HepG2 (cell line): ENCODE data around the gene TTPAL. TPM values are rescaled to one million over a fixed set of nuclear protein-coding genes. Genes with fewer than 3 reads are reported as not detected.
A peak's percentile ranks its signal among the peaks of the same experiment; 100 is the strongest.

Experiments used
- ATM ChIP-seq: fragments of 450-650 bp; IDR thresholded peaks from 2 replicates; pipeline ENCODE4 v1.7.1; 2017; ENCODE audit warnings: mild to moderate bottlenecking, borderline replicate concordance
- CBX5 ChIP-seq: sonication (generic); formaldehyde crosslinking; IDR thresholded peaks from 2 replicates; pipeline ENCODE4 v1.4.0; 2020; ENCODE audit warnings: missing genetic modification reagents, borderline replicate concordance
- CCAR2 ChIP-seq: fragments of 200-400 bp; formaldehyde crosslinking; optimal IDR thresholded peaks from 2 replicates; pipeline ENCODE3; 2018; ENCODE audit warnings: low read depth, mild to moderate bottlenecking, low read length, moderate library complexity
- MIER2 ChIP-seq: IDR thresholded peaks from 2 replicates; pipeline ENCODE4 v1.6.1; 2016; ENCODE audit warnings: missing biosample characterization, missing genetic modification reagents
- MTA3 ChIP-seq: sonication (generic); formaldehyde crosslinking; IDR thresholded peaks from 2 replicates; pipeline ENCODE4 v1.4.0; 2020; ENCODE audit warnings: missing genetic modification reagents
- MXI1 ChIP-seq: IDR thresholded peaks from 3 replicates; pipeline ENCODE4 v1.6.1; 2012; ENCODE audit warnings: low read depth, low read length, inconsistent platforms, borderline replicate concordance
- RORA ChIP-seq: sonication (generic); formaldehyde crosslinking; IDR thresholded peaks from 2 replicates; pipeline ENCODE4 v1.5.0; 2020; ENCODE audit warnings: mild to moderate bottlenecking, missing genetic modification reagents, moderate library complexity
- STAG1 ChIP-seq: sonication (generic); formaldehyde crosslinking; IDR thresholded peaks from 2 replicates; pipeline ENCODE4 v1.4.0; 2020; ENCODE audit warnings: missing genetic modification reagents
- ZBTB40 ChIP-seq, 2 experiments: fragments of 450-650 bp in 1 of 2; sonication (generic) in 1 of 2; formaldehyde crosslinking in 1 of 2; IDR thresholded peaks; 2 replicates each; pipeline versions ENCODE4 v1.6.1 to v1.8.0; 2016 to 2022; ENCODE audit warnings: antibody characterized with exemption in 1 of 2, mild to moderate bottlenecking in 1 of 2, missing genetic modification reagents in 1 of 2
- ZNF546 ChIP-seq: sonication (generic); formaldehyde crosslinking; conservative IDR thresholded peaks from 2 replicates; pipeline ENCODE4 v1.8.1; 2023; ENCODE audit warnings: mild to moderate bottlenecking, missing genetic modification reagents
- ZNF839 ChIP-seq: sonication (generic); formaldehyde crosslinking; IDR thresholded peaks from 2 replicates; pipeline ENCODE4 v1.4.0; 2020; ENCODE audit warnings: missing genetic modification reagents, mild to moderate bottlenecking, borderline replicate concordance
- polyA plus RNA-seq, 8 experiments: library from polyadenylated mRNA; depleted of rRNA in 3 of 8; stranded (reverse) in 7 of 8; unstranded in 1 of 8; fragments of >200 nt; fragmentation: Illumina TruSeq in 4 of 8; extraction: Trizol in 4 of 8; gene quantifications; 2 replicates each; pipeline versions ENCODE4 v1.2.1 to v1.2.3, GENCODE V29; 2011 to 2016; ENCODE audit warnings: low read depth in 4 of 8, missing spikeins in 1 of 8, mixed read lengths in 1 of 8; ENCODE audit not compliant: insufficient read depth in 1 of 8
- total RNA-seq, 5 experiments: library from RNA; depleted of rRNA; stranded (reverse); fragments of >200 nt; fragmentation: Illumina TruSeq; extraction: Trizol; gene quantifications; 2 replicates each; pipeline ENCODE4 v1.2.3, GENCODE V29; 2016; ENCODE audit warnings: low read depth in 1 of 5
- TF ChIP-seq, protein P1 (sequence below): sonication (generic); formaldehyde crosslinking; conservative IDR thresholded peaks from 2 replicates; pipeline ENCODE4 v1.4.0; 2020; ENCODE audit warnings: missing genetic modification reagents
- TF ChIP-seq, protein P2 (sequence below): sonication (generic); formaldehyde crosslinking; IDR thresholded peaks from 2 replicates; pipeline ENCODE4 v1.4.0; 2020; ENCODE audit warnings: mild to moderate bottlenecking, low read depth, missing genetic modification reagents
- TF ChIP-seq, protein P3 (sequence below): conservative IDR thresholded peaks from 2 replicates; pipeline ENCODE4 v1.6.1; 2018; ENCODE audit warnings: missing genetic modification reagents

TTPAL gene
- total and polyA plus RNA-seq, 2 of the 13 experiments (the other 11 are each of a cell fraction or from before 2014, with no cell fraction given) = 4.3 to 18.8 TPM

GRCh38 chr20:44447827-44448419 is 27.8 kb upstream of the TTPAL start (continued):
- peak; percentile 50 for TF ChIP-seq CCAR2
- TF ChIP-seq ZNF839 (CRISPR knock-in tag) = no peak
- TF ChIP-seq ZBTB40 (IDR thresholded peaks at IDR 0.05) = no peak
- TF ChIP-seq ZBTB40 (CRISPR knock-in tag; IDR thresholded peaks at IDR 0.05) = 0 out of 2 replicates have a peak, but pooled peaks have one; percentile 12
- TF ChIP-seq MXI1 = no peak
- TF ChIP-seq CBX5 = 0 out of 2 replicates have a peak, but pooled peaks have one; percentile 32
- TF ChIP-seq, protein P1, sequence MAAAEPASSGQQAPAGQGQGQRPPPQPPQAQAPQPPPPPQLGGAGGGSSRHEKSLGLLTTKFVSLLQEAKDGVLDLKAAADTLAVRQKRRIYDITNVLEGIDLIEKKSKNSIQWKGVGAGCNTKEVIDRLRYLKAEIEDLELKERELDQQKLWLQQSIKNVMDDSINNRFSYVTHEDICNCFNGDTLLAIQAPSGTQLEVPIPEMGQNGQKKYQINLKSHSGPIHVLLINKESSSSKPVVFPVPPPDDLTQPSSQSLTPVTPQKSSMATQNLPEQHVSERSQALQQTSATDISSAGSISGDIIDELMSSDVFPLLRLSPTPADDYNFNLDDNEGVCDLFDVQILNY (CRISPR knock-in tag) = no peak
- TF ChIP-seq ZNF546 (CRISPR knock-in tag) = no peak
- TF ChIP-seq, protein P2, sequence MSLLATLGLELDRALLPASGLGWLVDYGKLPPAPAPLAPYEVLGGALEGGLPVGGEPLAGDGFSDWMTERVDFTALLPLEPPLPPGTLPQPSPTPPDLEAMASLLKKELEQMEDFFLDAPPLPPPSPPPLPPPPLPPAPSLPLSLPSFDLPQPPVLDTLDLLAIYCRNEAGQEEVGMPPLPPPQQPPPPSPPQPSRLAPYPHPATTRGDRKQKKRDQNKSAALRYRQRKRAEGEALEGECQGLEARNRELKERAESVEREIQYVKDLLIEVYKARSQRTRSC (CRISPR knock-in tag) = no peak
- TF ChIP-seq, protein P3, sequence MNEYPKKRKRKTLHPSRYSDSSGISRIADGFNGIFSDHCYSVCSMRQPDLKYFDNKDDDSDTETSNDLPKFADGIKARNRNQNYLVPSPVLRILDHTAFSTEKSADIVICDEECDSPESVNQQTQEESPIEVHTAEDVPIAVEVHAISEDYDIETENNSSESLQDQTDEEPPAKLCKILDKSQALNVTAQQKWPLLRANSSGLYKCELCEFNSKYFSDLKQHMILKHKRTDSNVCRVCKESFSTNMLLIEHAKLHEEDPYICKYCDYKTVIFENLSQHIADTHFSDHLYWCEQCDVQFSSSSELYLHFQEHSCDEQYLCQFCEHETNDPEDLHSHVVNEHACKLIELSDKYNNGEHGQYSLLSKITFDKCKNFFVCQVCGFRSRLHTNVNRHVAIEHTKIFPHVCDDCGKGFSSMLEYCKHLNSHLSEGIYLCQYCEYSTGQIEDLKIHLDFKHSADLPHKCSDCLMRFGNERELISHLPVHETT (CRISPR knock-in tag) = no peak
- no peak for TF ChIP-seq RORA (CRISPR knock-in tag)
- no peak for TF ChIP-seq MIER2
- TF ChIP-seq MTA3 (CRISPR knock-in tag) = no peak
- no peak for TF ChIP-seq ATM
- TF ChIP-seq STAG1 (CRISPR knock-in tag) = no peak
